Stimulated activated CD8-positive, alpha-beta memory T cell treated with anti-CD3 and anti-CD28 coated beads, Interleukin-12 subunit alpha, Interleukin-12 subunit beta, amount 100 ng/mL, for 1 hour (primary cell): Measurements from ENCODE around the gene CFAP43.
"Not testable (repeated sequence)": the region's sequence is repeated elsewhere in the genome, so short reads cannot be mapped to it uniquely, and the experiment has no call there.

ENCODE experiments used
- DNase-seq: peaks from one replicate; pipeline ENCODE4 v3.0.0-alpha.2; 2020; ENCODE audit warnings: low read depth

CFAP43 gene

GRCh38 chr10:104230490-104230889 lies 1.7 kb downstream of the CFAP43 start:
- no peak for DNase-seq

GRCh38 chr10:104223304-104223703 lies 8.9 kb downstream of the CFAP43 start:
- DNase-seq, result no peak

DNA sequence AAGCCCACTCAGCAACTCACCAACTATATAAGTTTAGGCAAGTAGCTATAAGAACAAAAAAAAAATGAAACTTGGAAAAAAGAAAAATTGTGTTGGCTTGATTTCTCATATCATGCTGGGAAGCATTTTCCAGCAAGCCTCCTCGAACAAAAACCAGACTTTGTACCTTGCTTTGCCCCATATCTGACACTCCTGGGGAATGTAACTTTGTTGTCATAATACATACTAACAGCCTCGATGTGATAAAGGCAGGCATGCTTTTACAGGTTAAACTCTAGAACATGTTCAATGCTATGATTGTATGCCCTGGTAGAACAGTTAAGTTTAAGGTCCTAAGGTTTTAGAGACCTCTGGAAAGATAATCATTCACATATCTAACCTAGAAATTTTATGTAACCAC lies 11.6 kb downstream of the CFAP43 start:
- no peak for DNase-seq

- DNase-seq, result no peak
Observed at GRCh38 chr10:104218751-104219150, 13.4 kb downstream of the CFAP43 start.

DNA sequence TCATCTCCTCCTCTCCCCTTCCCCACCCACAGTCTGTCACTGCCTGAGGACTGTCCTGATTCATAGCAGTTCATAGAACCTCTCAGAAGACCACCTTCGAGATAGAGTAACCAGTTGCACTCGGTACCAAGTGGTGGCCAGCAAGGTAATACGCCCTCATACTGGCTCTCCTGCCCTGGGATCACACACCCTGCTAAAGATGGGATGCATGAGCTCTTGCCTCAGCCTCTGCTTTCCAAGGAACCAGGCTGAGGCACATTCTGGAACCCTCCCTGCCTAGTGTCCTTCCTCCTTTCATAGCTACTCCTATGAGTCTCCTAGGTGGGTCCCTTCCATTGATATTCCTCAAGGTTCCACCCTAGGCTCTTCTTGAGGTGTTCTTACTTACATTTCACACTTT lies 15.5 kb downstream of the CFAP43 start:
- DNase-seq, result no peak

DNA sequence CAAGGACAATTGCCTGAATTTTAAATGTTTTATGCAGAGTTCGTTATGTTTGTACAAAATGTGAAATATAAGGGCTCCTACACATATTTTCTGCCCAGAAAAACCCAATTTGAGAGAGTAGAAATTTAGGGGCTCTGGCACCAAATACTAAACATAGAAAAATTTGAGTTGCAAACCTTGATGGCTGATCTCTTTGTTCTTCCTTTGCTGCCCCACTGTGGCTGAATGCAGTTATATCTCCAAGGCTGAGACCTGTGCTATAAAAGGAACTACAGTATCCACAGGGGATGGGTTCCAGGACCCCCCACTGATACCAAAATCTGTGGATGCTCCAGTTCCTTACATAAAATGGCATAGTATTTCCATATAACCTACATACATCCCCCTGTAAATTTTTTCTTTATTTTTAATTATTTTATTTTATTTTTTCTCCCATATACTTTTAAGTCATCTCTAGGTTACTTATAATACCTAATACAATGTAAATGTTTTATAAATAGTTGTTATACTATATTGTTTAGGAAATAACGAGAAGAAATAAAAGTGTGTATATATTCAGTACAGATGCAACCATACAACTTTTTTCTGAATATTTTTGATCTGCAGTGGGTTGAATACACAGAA lies 22.5 kb downstream of the CFAP43 start:
- DNase-seq, result peak; percentile 8

DNA sequence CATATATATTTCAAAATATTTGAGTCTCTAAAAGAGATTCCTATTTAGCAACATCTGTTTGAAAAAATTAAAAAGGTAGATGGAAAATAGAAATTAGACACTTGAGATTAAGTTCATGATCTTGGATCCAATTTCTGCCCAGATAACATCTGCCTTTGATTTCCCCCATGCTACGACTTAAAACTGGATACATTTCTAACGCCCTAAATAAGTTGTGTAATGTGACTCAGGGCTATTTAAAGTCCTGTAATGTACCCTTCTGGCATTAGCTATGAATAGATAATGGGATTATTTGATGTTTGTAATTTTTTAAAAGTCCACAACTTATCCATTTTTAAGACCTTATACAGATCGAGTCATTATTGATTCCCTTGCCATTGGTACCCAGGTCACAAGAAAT lies 23.4 kb downstream of the CFAP43 start:
- no peak for DNase-seq

- no peak for DNase-seq
Observed at GRCh38 chr10:104202231-104202630, 29.9 kb downstream of the CFAP43 start.

- DNase-seq, result no peak
Observed at GRCh38 chr10:104201636-104202035, 30.5 kb downstream of the CFAP43 start.

DNA sequence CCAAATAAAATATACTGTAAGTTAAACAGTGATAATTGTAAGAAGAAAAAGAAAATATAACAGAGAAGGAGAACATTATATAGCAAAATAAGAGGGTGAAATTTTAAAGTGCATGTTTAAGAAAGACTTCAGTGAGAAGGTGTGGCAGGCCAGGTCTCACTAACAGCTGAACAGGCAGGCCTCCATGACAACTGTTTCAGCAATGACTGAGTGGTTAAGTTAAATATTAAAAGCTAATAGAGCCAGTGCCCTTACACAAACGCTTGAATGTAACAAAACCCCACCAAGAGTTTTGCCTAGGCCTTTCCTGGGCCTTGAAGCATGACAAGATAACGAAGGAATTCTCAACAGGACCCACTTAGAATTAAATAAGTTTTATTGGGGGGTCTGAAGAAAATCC lies 32.6 kb downstream of the CFAP43 start:
- DNase-seq, result no peak

- no peak for DNase-seq
Observed at GRCh38 chr10:104197364-104197763, 34.8 kb downstream of the CFAP43 start.

DNA sequence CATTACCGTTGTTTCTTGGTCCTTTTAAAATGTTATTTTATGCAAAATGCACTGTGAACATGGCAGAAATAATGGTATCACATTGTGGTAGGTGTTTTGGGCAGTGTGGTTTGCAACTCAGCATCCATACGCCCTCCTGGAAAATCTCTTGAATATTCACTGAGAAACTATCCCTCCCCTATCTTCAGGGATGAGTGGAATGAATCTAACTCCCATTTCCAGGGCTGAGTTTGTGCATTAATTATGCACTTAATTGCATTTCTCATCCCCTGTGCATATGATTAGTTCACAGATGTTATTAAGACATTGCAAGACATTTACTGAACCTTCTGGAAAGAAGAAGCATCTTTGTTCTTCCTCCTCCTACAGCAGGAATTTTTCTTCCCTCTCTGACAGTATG lies 36.5 kb downstream of the CFAP43 start:
- DNase-seq, result no peak

DNA sequence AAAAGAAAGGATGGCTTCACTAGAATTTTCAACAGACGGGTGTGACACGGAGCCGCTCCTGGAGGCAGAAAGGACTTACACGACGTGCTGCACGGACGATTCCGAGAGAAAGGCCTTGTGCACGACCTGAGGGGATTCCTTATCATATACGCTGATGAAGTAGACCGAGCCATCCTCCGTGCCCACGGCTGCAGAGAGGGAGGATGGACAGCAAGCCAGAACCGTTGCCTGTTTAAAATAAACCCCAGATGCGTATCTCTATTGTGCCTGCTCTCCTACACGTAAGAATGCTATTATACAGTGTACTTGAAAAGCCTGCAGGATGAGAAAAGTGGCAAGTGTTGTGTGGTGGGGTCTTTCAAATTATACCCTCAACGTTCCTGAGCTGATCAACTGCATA lies 38.4 kb downstream of the CFAP43 start:
- DNase-seq, result no peak

- DNase-seq, result no peak
Observed at GRCh38 chr10:104190695-104191094, 41.5 kb downstream of the CFAP43 start.

DNA sequence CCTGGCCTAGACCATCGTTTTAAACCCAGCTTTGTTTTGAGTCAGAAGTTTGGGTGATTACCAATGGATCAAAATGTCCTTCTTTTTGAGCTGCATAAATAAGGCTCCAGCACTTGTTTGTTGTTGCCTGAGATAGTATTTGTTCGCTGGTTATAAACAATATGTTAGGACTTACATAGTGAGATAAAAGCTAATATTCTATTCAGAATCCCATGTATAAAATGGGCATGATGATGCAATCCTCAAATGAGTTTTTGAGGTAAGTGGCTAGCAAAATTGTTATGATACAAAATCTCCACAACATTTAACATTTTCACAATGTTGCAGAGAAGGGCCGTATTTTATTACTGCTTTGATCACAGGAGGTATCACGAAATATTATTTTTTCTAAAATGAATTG lies 48.5 kb downstream of the CFAP43 start:
- DNase-seq, result no peak

GRCh38 chr10:104174136-104174535 lies 58.0 kb downstream of the CFAP43 start:
- DNase-seq, result not testable (repeated sequence)

DNA sequence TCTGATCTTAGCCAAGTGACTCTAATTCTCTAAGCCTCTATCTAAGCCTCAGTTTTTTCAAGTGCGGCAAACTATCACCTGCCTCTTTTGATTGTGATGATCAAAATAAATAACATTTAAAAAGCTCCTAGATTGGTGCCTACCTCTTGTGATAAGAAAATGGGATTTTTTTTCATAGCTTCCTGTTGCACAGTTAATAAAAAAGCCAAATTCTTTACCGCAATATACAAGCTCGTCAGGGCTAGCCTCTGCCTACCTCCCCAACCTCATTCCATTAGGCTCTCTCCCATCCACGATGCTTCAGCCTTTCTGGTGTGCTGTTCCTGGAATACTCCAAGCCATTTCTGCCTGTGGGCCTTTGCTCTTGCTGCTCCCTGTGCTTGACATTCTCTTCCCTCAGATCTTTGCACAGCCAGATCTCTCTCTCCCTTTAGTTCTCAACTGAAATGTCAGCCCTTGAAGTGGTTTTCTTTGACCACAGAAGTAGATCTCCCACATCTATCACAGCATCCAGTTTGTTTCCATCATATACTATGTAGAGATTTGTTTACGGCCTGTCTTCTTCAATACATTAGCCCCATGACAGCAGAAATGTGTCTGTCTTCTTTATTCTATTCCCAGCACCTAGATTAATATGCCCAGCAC lies 61.4 kb downstream of the CFAP43 start:
- no peak for DNase-seq

GRCh38 chr10:104155591-104155990 lies 76.6 kb downstream of the CFAP43 start:
- no peak for DNase-seq

GRCh38 chr10:104151737-104152136 lies 80.4 kb downstream of the CFAP43 start:
- no peak for DNase-seq

GRCh38 chr10:104150139-104150538 lies 82.0 kb downstream of the CFAP43 start:
- DNase-seq, result no peak

- no peak for DNase-seq
Observed at GRCh38 chr10:104146882-104147281, 85.3 kb downstream of the CFAP43 start.

DNA sequence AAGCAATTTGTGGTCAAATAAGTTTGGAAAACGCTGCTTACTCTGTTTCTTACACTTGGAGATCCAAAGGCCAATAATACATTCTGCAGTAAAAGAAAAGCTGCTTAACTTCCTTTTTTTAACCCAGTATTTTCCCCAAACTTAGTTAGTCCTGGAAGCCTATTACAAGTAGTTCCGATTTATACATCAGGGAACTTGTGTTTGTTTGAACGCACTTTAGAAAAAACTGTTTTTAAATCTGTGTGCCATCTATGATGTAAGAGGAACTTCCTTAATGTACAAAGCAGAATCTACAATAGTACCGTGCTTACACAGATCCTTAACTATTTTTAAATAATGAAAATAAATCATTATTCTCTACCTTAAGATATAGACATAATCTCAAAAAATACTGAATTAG lies 87.2 kb downstream of the CFAP43 start:
- no peak for DNase-seq

- no peak for DNase-seq
Observed at GRCh38 chr10:104143829-104144228, 88.3 kb downstream of the CFAP43 start.

DNA sequence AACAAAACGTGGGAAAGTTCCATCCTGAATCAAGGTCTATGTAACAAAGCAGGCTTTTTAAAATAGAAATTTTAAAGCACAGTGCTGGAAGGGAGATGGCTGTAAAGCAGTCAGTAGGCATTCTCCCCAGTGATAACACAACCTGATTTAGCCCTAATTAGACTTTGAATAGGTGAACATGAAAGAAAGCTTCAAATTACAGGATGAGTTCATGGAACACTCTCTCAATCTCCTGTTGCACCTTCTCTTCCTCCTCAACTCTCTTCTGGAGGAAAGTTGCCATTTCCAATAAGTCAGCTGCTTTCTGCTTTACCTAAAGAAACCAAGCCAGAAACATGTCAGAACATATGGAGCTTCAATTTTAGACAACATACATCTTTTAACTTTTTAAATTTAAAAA lies 90.1 kb downstream of the CFAP43 start:
- no peak for DNase-seq
